DND-41 (cell line): Measurements from ENCODE around the gene ALDH16A1.
A peak's percentile ranks its signal among the peaks of the same experiment; 100 is the strongest.

ENCODE experiments used
- ATAC-seq: fragments of 200-7000 bp; cut with Tn5 transposase; 3 replicates; pipeline ENCODE4 v1.9.1; 2021; ENCODE audit warnings: low read depth; ENCODE audit not compliant: insufficient read depth
- DNase-seq: peaks from one replicate; pipeline ENCODE4 v3.0.0-alpha.2; 2020
- H2AFZ ChIP-seq: 2 replicates; pipeline ENCODE4 v1.6.0; 2012; ENCODE audit warnings: low read depth, low read length
- H3K27ac ChIP-seq: 2 replicates; pipeline ENCODE4 v1.5.1; 2012; ENCODE audit warnings: low read length, inconsistent platforms
- H3K27me3 ChIP-seq: fragments of 200-600 bp; sonication (generic); 2 replicates; pipeline ENCODE4 v1.6.0; 2012; ENCODE audit warnings: low read length, mild to moderate bottlenecking, inconsistent platforms; ENCODE audit not compliant: insufficient read depth, poor library complexity
- H3K36me3 ChIP-seq: 2 replicates; pipeline ENCODE4 v1.5.1; 2012; ENCODE audit warnings: low read length, inconsistent platforms; ENCODE audit not compliant: insufficient read depth
- H3K4me1 ChIP-seq: 2 replicates; pipeline ENCODE4 v1.5.1; 2012; ENCODE audit warnings: mild to moderate bottlenecking, low read length; ENCODE audit not compliant: insufficient read depth
- H3K4me2 ChIP-seq: 2 replicates; pipeline ENCODE4 v1.6.0; 2012; ENCODE audit warnings: mild to moderate bottlenecking, moderate library complexity, low read length, inconsistent platforms; ENCODE audit not compliant: insufficient read depth
- H3K4me3 ChIP-seq, 2 experiments: fragments of 200-600 bp in 1 of 2; shearing (Covaris generic) in 1 of 2; 2 replicates each; pipeline ENCODE4 v1.5.1; 2012 to 2016; ENCODE audit warnings: inconsistent platforms in 2 of 2, low read length in 2 of 2, mild to moderate bottlenecking in 2 of 2, low read depth in 1 of 2, moderate library complexity in 1 of 2
- H3K79me2 ChIP-seq: 2 replicates; pipeline ENCODE4 v1.6.0; 2012; ENCODE audit warnings: low read length, inconsistent platforms; ENCODE audit not compliant: insufficient read depth
- H3K9ac ChIP-seq: 2 replicates; pipeline ENCODE4 v1.6.0; 2012; ENCODE audit warnings: low read depth, mild to moderate bottlenecking, inconsistent platforms, low read length, moderate library complexity
- H3K9me3 ChIP-seq: 2 replicates; pipeline ENCODE4 v1.5.1; 2012; ENCODE audit warnings: low read length, moderate library complexity, mild to moderate bottlenecking, inconsistent platforms; ENCODE audit not compliant: insufficient read depth, severe bottlenecking
- H4K20me1 ChIP-seq: 2 replicates; pipeline ENCODE4 v1.6.0; 2012; ENCODE audit warnings: low read length; ENCODE audit not compliant: insufficient read depth
- EZH2 ChIP-seq: IDR thresholded peaks from 3 replicates; pipeline ENCODE4 v1.6.1; 2012; ENCODE audit warnings: borderline replicate concordance, low read depth, mild to moderate bottlenecking, moderate library complexity, low read length, inconsistent platforms; ENCODE audit not compliant: severe bottlenecking
- TF ChIP-seq, protein P1 (sequence below): IDR thresholded peaks from 2 replicates; pipeline ENCODE4 v1.5.1; 2012; ENCODE audit warnings: borderline replicate concordance, low read length, moderate library complexity, mild to moderate bottlenecking; ENCODE audit not compliant: poor library complexity, severe bottlenecking; ENCODE audit errors: extremely low read depth

The ALDH16A1 gene

DNA sequence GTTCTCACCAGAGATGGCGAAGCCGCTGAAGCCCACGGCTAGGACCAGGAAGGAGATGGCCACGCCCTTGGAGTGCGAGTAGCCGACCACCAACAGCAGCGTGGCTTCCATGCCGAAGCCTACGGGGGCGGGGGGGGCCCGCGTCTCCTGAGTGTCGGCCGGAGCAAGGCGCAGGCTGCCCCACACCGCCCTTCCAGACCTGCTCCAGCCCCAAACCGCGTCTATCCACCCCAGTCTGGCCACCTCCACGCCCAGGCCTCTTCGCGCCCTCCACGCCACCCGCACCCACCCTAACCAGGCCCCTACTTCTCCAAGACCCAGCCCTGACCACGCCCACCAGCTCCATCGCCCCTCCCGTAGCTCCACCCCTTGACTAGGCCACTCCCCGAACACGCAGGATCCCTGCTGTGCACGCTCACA, 21.7 kb upstream of the ALDH16A1 start:
- TF ChIP-seq EZH2: no peak
- TF ChIP-seq, protein P1, sequence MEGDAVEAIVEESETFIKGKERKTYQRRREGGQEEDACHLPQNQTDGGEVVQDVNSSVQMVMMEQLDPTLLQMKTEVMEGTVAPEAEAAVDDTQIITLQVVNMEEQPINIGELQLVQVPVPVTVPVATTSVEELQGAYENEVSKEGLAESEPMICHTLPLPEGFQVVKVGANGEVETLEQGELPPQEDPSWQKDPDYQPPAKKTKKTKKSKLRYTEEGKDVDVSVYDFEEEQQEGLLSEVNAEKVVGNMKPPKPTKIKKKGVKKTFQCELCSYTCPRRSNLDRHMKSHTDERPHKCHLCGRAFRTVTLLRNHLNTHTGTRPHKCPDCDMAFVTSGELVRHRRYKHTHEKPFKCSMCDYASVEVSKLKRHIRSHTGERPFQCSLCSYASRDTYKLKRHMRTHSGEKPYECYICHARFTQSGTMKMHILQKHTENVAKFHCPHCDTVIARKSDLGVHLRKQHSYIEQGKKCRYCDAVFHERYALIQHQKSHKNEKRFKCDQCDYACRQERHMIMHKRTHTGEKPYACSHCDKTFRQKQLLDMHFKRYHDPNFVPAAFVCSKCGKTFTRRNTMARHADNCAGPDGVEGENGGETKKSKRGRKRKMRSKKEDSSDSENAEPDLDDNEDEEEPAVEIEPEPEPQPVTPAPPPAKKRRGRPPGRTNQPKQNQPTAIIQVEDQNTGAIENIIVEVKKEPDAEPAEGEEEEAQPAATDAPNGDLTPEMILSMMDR: no peak
- no peaks in the 10 kb centered on the region for H4K20me1 ChIP-seq
- no peaks in the 10 kb centered on the region for H3K27me3 ChIP-seq
- peak; percentile 35; the same call in 1 of the 3 replicates for ATAC-seq
- H3K4me3 ChIP-seq: no peak overlapping the region
- no peak overlapping the region for H3K27ac ChIP-seq
- H3K4me1 ChIP-seq: no peaks in the 10 kb centered on the region
- no peaks in the 10 kb centered on the region for H3K9me3 ChIP-seq
- no peak overlapping the region for H2AFZ ChIP-seq
- H3K36me3 ChIP-seq: no peaks in the 10 kb centered on the region
- peak; percentile 42 for DNase-seq
- H3K4me2 ChIP-seq: no peak overlapping the region
- H3K79me2 ChIP-seq: no peaks in the 10 kb centered on the region
- no peak overlapping the region for H3K9ac ChIP-seq

GRCh38 chr19:49432141-49433073, 20.6 kb upstream of the ALDH16A1 start:
- TF ChIP-seq, protein P1: no peak
- Histone ChIP-seq H3K79me2 (no peaks in the 10 kb centered on the region), H3K36me3 (no peaks in the 10 kb centered on the region), H4K20me1 (no peaks in the 10 kb centered on the region), H3K9me3 (no peaks in the 10 kb centered on the region), H3K4me1 (no peaks in the 10 kb centered on the region), H3K9ac (no peak overlapping the region), H3K27me3 (peaks cover 3% of the 10 kb centered on the region), H2AFZ (no peak overlapping the region), H3K27ac (no peak overlapping the region), H3K4me3 (no peak overlapping the region), H3K4me2 (no peak overlapping the region)
- no peak for DNase-seq
- no peak for ATAC-seq

GRCh38 chr19:49433240-49433901, 19.7 kb upstream of the ALDH16A1 start:
- H3K27ac ChIP-seq: no peak overlapping the region
- H3K27me3 ChIP-seq: peaks cover 5% of the 10 kb centered on the region
- no peaks in the 10 kb centered on the region for H4K20me1 ChIP-seq
- no peaks in the 10 kb centered on the region for H3K79me2 ChIP-seq
- no peak overlapping the region for H3K4me2 ChIP-seq
- no peak for ATAC-seq
- no peak overlapping the region for H2AFZ ChIP-seq
- H3K9ac ChIP-seq: no peak overlapping the region
- H3K9me3 ChIP-seq: no peaks in the 10 kb centered on the region
- TF ChIP-seq, protein P1: no peak
- TF ChIP-seq EZH2: no peak
- no peaks in the 10 kb centered on the region for H3K4me1 ChIP-seq
- no peak overlapping the region for H3K4me3 ChIP-seq
- no peak for DNase-seq
- no peaks in the 10 kb centered on the region for H3K36me3 ChIP-seq
